ENCODE data around the gene CDC37. TPM values are rescaled to one million over a fixed set of nuclear protein-coding genes. Genes with fewer than 3 reads are reported as not detected.
"Not testable (repeated sequence)": the region's sequence is repeated elsewhere in the genome, so short reads cannot be mapped to it uniquely, and the experiment has no call there.

CDC37 gene
- total RNA-seq, 1 donor from 2014 or later = 142 TPM

GRCh38 chr19:10388957-10389356 lies 14.4 kb downstream of the CDC37 start:
- Histone ChIP-seq H3K4me1 (no peaks in the 10 kb centered on the region), H3K36me3 (no peaks in the 10 kb centered on the region), H3K27me3 (no peaks in the 10 kb centered on the region), H3K4me3 (no peak overlapping the region), H4K20me1 (ENCODE audit: low read depth) (peaks cover 22% of the 10 kb centered on the region), H3F3A (ENCODE audit: low read depth) (peaks cover 20% of the 10 kb centered on the region), H3K4me2 (no peak overlapping the region), H3K9ac (no peak overlapping the region), H2AFZ (replicated peaks) (no peak overlapping the region), H3K79me2 (ENCODE audit: low read depth) (no peaks in the 10 kb centered on the region), H3K9me3 (ENCODE audit: low read depth) (no peaks in the 10 kb centered on the region), H3K27ac (no peak overlapping the region)
- peak; percentile 87 for DNase-seq (ENCODE audit: low spot score)
- no peaks in the 10 kb centered on the region for H3K9me3 Mint-ChIP-seq
- H3K4me3 Mint-ChIP-seq = peak overlapping the region; percentile 63
- peaks cover 4% of the 10 kb centered on the region for H3K4me1 Mint-ChIP-seq
- TF ChIP-seq EZH2phosphoT487 (IDR thresholded peaks at IDR 0.05) (no peak), CTCF (IDR thresholded peaks at IDR 0.05) (peak; percentile 98), EZH2 (IDR thresholded peaks at IDR 0.05) (no peak)
- H3K36me3 Mint-ChIP-seq = peaks cover 7% of the 10 kb centered on the region
- H3K27me3 Mint-ChIP-seq (ENCODE audit: insufficient read depth, low read depth) = peaks cover 8% of the 10 kb centered on the region
- H3K27ac Mint-ChIP-seq = peak overlapping the region; percentile 50

- peaks cover 1% of the 10 kb centered on the region for H3K4me1 ChIP-seq
- peaks cover 5% of the 10 kb centered on the region for H4K20me1 ChIP-seq (ENCODE audit: low read depth)
These were observed 18.8 kb downstream of the CDC37 start for GRCh38 chr19:10384580-10384979.

DNA sequence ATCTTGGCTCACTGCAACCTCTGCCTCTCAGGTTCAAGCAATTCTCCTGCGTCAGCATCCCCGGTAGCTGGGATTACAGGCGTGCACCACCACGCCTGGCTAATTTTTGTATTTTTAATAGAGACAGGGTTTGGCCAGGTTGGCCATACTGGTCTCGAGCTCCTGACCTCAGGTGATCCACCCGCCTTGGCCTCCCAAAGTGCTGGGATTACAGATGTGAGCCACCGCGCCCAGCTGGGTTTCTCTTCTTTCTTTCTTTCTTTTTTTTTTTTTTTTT lies 20.2 kb downstream of the CDC37 start:
- not testable (repeated sequence) for H4K20me1 ChIP-seq (ENCODE audit: low read depth); H3K4me2 ChIP-seq; H3K4me3 Mint-ChIP-seq; H3K9me3 Mint-ChIP-seq; H3K27ac Mint-ChIP-seq; H3K27me3 Mint-ChIP-seq (ENCODE audit: insufficient read depth, low read depth); H3K4me1 Mint-ChIP-seq; DNase-seq (ENCODE audit: low spot score); H3K4me3 ChIP-seq; H3K36me3 ChIP-seq; H3K4me1 ChIP-seq; H3K36me3 Mint-ChIP-seq; H3K27ac ChIP-seq; H3K9ac ChIP-seq; H2AFZ ChIP-seq (replicated peaks); H3K9me3 ChIP-seq (ENCODE audit: low read depth); H3K27me3 ChIP-seq
- Histone ChIP-seq H3K79me2 (ENCODE audit: low read depth) (peaks cover 11% of the 10 kb centered on the region), H3F3A (ENCODE audit: low read depth) (peaks cover 10% of the 10 kb centered on the region)

More at GRCh38 chr19:10384580-10384979, 18.8 kb downstream of the CDC37 start:
- no peak overlapping the region for H3K4me3 Mint-ChIP-seq
- no peak for TF ChIP-seq EZH2phosphoT487 (IDR thresholded peaks at IDR 0.05)
- TF ChIP-seq CTCF (IDR thresholded peaks at IDR 0.05) = no peak
- TF ChIP-seq EZH2 (IDR thresholded peaks at IDR 0.05) = no peak
- Histone ChIP-seq H3K4me3 (no peak overlapping the region), H3K36me3 (no peaks in the 10 kb centered on the region), H3K79me2 (ENCODE audit: low read depth) (peaks cover 4% of the 10 kb centered on the region), H3K27ac (no peak overlapping the region), H3K9ac (no peak overlapping the region), H3K9me3 (ENCODE audit: low read depth) (no peaks in the 10 kb centered on the region), H3K27me3 (no peaks in the 10 kb centered on the region), H3F3A (ENCODE audit: low read depth) (peaks cover 13% of the 10 kb centered on the region), H2AFZ (replicated peaks) (no peak overlapping the region), H3K4me2 (no peak overlapping the region)
- peak; percentile 34 for DNase-seq (ENCODE audit: low spot score)
- peaks cover under 1% of the 10 kb centered on the region for H3K36me3 Mint-ChIP-seq
- no peak overlapping the region for H3K27ac Mint-ChIP-seq
- H3K4me1 Mint-ChIP-seq = peaks cover 10% of the 10 kb centered on the region
- H3K27me3 Mint-ChIP-seq (ENCODE audit: insufficient read depth, low read depth) = peaks cover 6% of the 10 kb centered on the region
- no peaks in the 10 kb centered on the region for H3K9me3 Mint-ChIP-seq

- no peaks in the 10 kb centered on the region for H3K36me3 ChIP-seq
- no peaks in the 10 kb centered on the region for H3K9me3 Mint-ChIP-seq
- peaks cover 4% of the 10 kb centered on the region for H3K4me1 ChIP-seq
- peak within 1 kb of the TSS; percentile 86 for H2AFZ ChIP-seq (replicated peaks)
- peaks cover 8% of the 10 kb centered on the region for H3K36me3 Mint-ChIP-seq
- peaks cover 11% of the 10 kb centered on the region for H3K79me2 ChIP-seq (ENCODE audit: low read depth)
- H3K4me1 Mint-ChIP-seq = peaks cover 9% of the 10 kb centered on the region
- H3K27me3 Mint-ChIP-seq (ENCODE audit: insufficient read depth, low read depth) = peaks cover 2% of the 10 kb centered on the region
- peak within 1 kb of the TSS; percentile 47 for H3K9ac ChIP-seq
- peak within 1 kb of the TSS; percentile 93 for H3K4me3 Mint-ChIP-seq
- peaks cover 10% of the 10 kb centered on the region for H3F3A ChIP-seq (ENCODE audit: low read depth)
- no peaks in the 10 kb centered on the region for H3K27me3 ChIP-seq
- no peaks in the 10 kb centered on the region for H4K20me1 ChIP-seq (ENCODE audit: low read depth)
- H3K4me2 ChIP-seq = peak within 1 kb of the TSS; percentile 88
- peak; percentile 98 for DNase-seq (ENCODE audit: low spot score)
- peak within 1 kb of the TSS; percentile 65 for H3K27ac Mint-ChIP-seq
- H3K4me3 ChIP-seq = peak within 1 kb of the TSS; percentile 72
- no peak within 1 kb of the TSS for H3K27ac ChIP-seq
- TF ChIP-seq EZH2phosphoT487 (IDR thresholded peaks at IDR 0.05) = no peak
- H3K9me3 ChIP-seq (ENCODE audit: low read depth) = no peaks in the 10 kb centered on the region
These were observed 22.8 kb downstream of the CDC37 start, which contains the start of gene TYK2 for GRCh38 chr19:10380313-10381102. TSS of gene TYK2 (minus strand) at chr19:10380572. CDS start at chr19:10378406, 2,166 bp downstream.

All from neural progenitor cell (in vitro differentiated cells).